Keratinocyte (primary cell): ENCODE measurements around the gene EGF.

Source experiments
- EZH2 ChIP-seq: IDR thresholded peaks from one replicate; pipeline ENCODE4 v1.6.1; 2012; ENCODE audit warnings: inconsistent platforms, mild to moderate bottlenecking, low read length, moderate library complexity
- TF ChIP-seq, protein P1 (sequence below), 3 experiments: IDR thresholded peaks in 1 of 3; conservative IDR thresholded peaks in 1 of 3; optimal IDR thresholded peaks in 1 of 3; 2 replicates in 2 of 3; 3 replicates in 1 of 3; pipeline versions ENCODE3 to v1.5.1; 2011; ENCODE audit warnings: low read length in 3 of 3, mild to moderate bottlenecking in 3 of 3, moderate library complexity in 2 of 3, control low read depth in 1 of 3, inconsistent platforms in 1 of 3; ENCODE audit not compliant: insufficient read depth in 2 of 3; ENCODE audit errors: extremely low read depth in 1 of 3

DNA sequence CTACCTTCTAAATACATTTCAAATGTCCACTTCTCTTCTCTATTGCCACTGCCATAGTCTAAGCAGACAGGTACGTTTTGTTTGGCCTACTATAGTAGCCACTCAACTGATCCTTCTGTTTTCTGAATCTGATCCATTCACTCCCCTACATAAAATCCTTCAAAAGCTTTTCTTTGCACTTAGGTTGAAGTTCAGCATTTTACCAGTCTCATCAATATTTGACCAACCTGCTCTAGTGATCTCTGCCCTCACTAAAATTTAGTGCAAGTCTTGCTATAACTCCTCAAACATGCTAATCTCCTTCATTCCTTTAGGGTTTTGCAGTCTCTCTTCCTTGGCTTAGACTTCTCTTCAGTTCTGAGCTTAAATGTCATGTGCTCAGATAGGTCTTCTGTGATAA lies 33.4 kb downstream of the EGF start:
- TF ChIP-seq, protein P1, sequence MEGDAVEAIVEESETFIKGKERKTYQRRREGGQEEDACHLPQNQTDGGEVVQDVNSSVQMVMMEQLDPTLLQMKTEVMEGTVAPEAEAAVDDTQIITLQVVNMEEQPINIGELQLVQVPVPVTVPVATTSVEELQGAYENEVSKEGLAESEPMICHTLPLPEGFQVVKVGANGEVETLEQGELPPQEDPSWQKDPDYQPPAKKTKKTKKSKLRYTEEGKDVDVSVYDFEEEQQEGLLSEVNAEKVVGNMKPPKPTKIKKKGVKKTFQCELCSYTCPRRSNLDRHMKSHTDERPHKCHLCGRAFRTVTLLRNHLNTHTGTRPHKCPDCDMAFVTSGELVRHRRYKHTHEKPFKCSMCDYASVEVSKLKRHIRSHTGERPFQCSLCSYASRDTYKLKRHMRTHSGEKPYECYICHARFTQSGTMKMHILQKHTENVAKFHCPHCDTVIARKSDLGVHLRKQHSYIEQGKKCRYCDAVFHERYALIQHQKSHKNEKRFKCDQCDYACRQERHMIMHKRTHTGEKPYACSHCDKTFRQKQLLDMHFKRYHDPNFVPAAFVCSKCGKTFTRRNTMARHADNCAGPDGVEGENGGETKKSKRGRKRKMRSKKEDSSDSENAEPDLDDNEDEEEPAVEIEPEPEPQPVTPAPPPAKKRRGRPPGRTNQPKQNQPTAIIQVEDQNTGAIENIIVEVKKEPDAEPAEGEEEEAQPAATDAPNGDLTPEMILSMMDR (optimal IDR thresholded peaks at IDR 0.05 in 1 of 3, IDR thresholded peaks at IDR 0.05 in 1 of 3, conservative IDR thresholded peaks at IDR 0.05 in 1 of 3; ENCODE audit: extremely low read depth in 1 of 3, insufficient read depth in 2 of 3, low read length in 3 of 3): no peak
- no peak for TF ChIP-seq EZH2
